GM10847 (cell line): ENCODE data around the gene FBN1.

Experiments used
- POLR2A ChIP-seq: IDR thresholded peaks from 2 replicates; pipeline ENCODE4 v1.6.1; 2011; ENCODE audit not compliant: insufficient read length; ENCODE audit errors: extremely low read depth

FBN1 gene

GRCh38 chr15:48411971-48412591 is 233.4 kb downstream of the FBN1 start:
- no peak for TF ChIP-seq POLR2A

GRCh38 chr15:48409623-48410022 is 235.9 kb downstream of the FBN1 start:
- TF ChIP-seq POLR2A, result no peak

- no peak for TF ChIP-seq POLR2A
Measured at GRCh38 chr15:48408327-48408726, 237.2 kb downstream of the FBN1 start.

GRCh38 chr15:48407646-48408045 is 237.9 kb downstream of the FBN1 start:
- no peak for TF ChIP-seq POLR2A

GRCh38 chr15:48406911-48407310 is 238.6 kb downstream of the FBN1 start:
- TF ChIP-seq POLR2A, result no peak

- TF ChIP-seq POLR2A, result no peak
Measured at GRCh38 chr15:48406266-48406891, 239.1 kb downstream of the FBN1 start.

- TF ChIP-seq POLR2A, result no peak
Measured at GRCh38 chr15:48402427-48403177, 242.9 kb downstream of the FBN1 start.

- no peak for TF ChIP-seq POLR2A
Measured at GRCh38 chr15:48400086-48400485, 245.4 kb downstream of the FBN1 start.

- TF ChIP-seq POLR2A, result no peak
Measured at GRCh38 chr15:48397841-48398240, 247.7 kb downstream of the FBN1 start.

GRCh38 chr15:48396020-48396419 is 249.5 kb downstream of the FBN1 start:
- no peak for TF ChIP-seq POLR2A

- no peak for TF ChIP-seq POLR2A
Measured at GRCh38 chr15:48395521-48396011, 249.9 kb downstream of the FBN1 start.

GRCh38 chr15:48394970-48395369 is 250.5 kb downstream of the FBN1 start:
- TF ChIP-seq POLR2A, result no peak

GRCh38 chr15:48393645-48394506 is 251.6 kb downstream of the FBN1 start:
- no peak for TF ChIP-seq POLR2A

GRCh38 chr15:48392356-48392755 is 253.2 kb downstream of the FBN1 start:
- TF ChIP-seq POLR2A, result no peak

- TF ChIP-seq POLR2A, result no peak
Measured at GRCh38 chr15:48391950-48392349, 253.6 kb downstream of the FBN1 start.

GRCh38 chr15:48389691-48390143 is 255.8 kb downstream of the FBN1 start:
- no peak for TF ChIP-seq POLR2A

GRCh38 chr15:48388910-48389309 is 256.6 kb downstream of the FBN1 start:
- no peak for TF ChIP-seq POLR2A
